Activated CD4-positive, alpha-beta T cell treated with anti-CD3 and anti-CD28 coated beads, Interleukin-2, amount 10 ng/mL, durations not matched to agents 7 days and 5 days (primary cell): ENCODE data around the gene MRM1. TPM values are rescaled to one million over a fixed set of nuclear protein-coding genes. Genes with fewer than 3 reads are reported as not detected.
A peak's percentile ranks its signal among the peaks of the same experiment; 100 is the strongest.

ENCODE experiments used
- CTCF ChIA-PET: fragments of 350-600 bp; sonication (Branson Sonifier 250); formaldehyde crosslinking; loops from one replicate; lab custom pipeline; 2021; ENCODE audit warnings: antibody characterized with exemption; lab: Charles Lee
- POLR2A ChIA-PET: fragments of 350-600 bp; sonication (Branson Sonifier 250); formaldehyde crosslinking; loops from one replicate; lab custom pipeline; 2021; ENCODE audit warnings: antibody characterized with exemption; lab: Charles Lee
- DNase-seq: peaks from one replicate; pipeline ENCODE4 v3.0.0-alpha.2; 2020
- H3K27ac Mint-ChIP-seq: one replicate; pipeline ENCODE4 v1.8.0; 2021; ENCODE audit warnings: mild to moderate bottlenecking, moderate library complexity, mixed read lengths
- H3K27me3 Mint-ChIP-seq: one replicate; pipeline ENCODE4 v1.8.0; 2021; ENCODE audit warnings: mixed read lengths
- H3K36me3 Mint-ChIP-seq: one replicate; pipeline ENCODE4 v1.8.0; 2021; ENCODE audit warnings: low read depth, mixed read lengths
- H3K4me1 Mint-ChIP-seq: one replicate; pipeline ENCODE4 v1.8.0; 2021; ENCODE audit warnings: mixed read lengths
- H3K4me3 Mint-ChIP-seq: one replicate; pipeline ENCODE4 v1.8.0; 2021; ENCODE audit warnings: mild to moderate bottlenecking, moderate library complexity, mixed read lengths
- H3K9me3 Mint-ChIP-seq: one replicate; pipeline ENCODE4 v1.8.0; 2021; ENCODE audit warnings: mixed read lengths
- total RNA-seq, 2 experiments: library from RNA; stranded (reverse); gene quantifications; one replicate each; pipeline ENCODE4 v1.2.3, GENCODE V29; 2021

Gene MRM1
- total RNA-seq, 2 experiments from 2014 or later = 6.8 to 8.6 TPM

DNA sequence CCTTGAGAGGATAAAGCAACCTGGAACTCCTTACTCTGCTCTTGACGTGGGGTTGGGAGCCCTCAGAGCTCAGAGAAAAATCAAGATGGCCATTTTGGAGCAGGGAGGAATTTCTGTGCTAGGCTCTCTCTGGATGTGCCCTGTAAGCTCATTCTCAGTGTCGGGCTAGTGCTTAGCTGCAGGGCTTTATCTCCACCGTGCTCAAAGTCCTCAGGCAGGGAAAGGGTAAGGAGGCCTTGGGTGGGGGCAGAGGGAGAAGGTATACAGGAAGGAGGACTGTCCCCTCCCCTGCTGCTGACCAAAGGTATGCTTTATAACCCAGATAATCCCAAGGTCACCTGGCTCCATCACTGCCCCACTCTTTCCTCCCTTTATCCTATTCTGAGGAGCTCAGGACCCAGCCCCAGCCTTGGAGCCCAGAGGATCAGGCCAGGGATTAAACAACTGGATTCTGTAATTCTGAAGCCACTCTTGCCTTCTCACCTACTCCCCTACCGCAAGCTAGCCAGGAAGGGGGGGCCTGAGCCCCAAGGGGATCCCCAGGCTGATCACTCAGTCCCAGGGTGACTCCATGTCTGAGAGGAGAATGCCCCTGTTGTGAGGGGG is 8.6 kb upstream of the MRM1 start:
- Mint-ChIP-seq H3K9me3 (no peaks in the 10 kb centered on the region), H3K4me3 (peak overlapping the region; percentile 62), H3K27me3 (no peaks in the 10 kb centered on the region), H3K4me1 (peaks cover 34% of the 10 kb centered on the region), H3K36me3 (peaks cover 14% of the 10 kb centered on the region), H3K27ac (no peak overlapping the region)
- POLR2A ChIA-PET = interaction anchor here (0.5 to 1.5 kb wide), 2 partner anchors 9 to 105 kb away, joined by 3 to 8 read pairs; partner anchors contain the start of gene MRM1
- DNase-seq = no peak
- CTCF ChIA-PET = interaction anchor here (0.6 to 2.9 kb wide), 4 partner anchors 9 to 93 kb away, joined by 3 to 14 read pairs (median 6); partner anchors contain the start of gene MRM1

DNA sequence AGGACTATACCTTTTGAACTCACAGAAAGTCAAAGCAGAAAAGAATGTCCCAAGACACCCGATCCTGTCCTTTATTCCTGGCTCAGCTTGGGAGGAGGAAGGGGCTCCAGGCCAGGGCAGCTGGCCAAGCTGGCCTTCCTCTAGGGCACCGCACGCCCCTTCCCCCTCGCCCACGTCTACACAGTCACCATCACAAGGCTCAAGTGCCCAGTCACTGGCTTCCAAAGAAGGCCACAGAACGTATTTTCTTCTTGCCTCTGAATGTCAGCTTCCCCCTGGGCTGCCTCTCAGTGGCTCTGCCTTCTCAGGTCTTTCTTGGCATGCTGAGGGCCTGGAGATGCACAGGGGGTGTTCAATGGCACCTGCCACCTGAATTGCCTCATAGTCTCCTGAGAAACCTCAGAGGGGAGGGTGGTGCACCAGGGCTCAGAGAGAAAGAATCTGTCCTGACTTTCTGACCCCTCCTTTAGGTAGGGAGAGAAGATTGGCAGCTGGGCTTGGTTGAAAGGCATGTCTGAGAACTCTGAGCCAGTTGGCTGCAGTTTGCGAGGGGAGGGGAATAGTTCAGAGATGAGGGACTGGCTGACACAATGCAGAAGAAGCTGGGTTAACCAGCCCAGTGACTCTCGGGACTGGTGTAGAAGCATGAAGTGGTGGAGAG is 7.6 kb upstream of the MRM1 start:
- H3K4me3 Mint-ChIP-seq = no peak overlapping the region
- CTCF ChIA-PET = interaction anchor here (0.5 to 2.9 kb wide), 3 partner anchors 10 to 1015 kb away, joined by 3 to 14 read pairs (median 7); no protein-coding TSS in a partner anchor

DNA sequence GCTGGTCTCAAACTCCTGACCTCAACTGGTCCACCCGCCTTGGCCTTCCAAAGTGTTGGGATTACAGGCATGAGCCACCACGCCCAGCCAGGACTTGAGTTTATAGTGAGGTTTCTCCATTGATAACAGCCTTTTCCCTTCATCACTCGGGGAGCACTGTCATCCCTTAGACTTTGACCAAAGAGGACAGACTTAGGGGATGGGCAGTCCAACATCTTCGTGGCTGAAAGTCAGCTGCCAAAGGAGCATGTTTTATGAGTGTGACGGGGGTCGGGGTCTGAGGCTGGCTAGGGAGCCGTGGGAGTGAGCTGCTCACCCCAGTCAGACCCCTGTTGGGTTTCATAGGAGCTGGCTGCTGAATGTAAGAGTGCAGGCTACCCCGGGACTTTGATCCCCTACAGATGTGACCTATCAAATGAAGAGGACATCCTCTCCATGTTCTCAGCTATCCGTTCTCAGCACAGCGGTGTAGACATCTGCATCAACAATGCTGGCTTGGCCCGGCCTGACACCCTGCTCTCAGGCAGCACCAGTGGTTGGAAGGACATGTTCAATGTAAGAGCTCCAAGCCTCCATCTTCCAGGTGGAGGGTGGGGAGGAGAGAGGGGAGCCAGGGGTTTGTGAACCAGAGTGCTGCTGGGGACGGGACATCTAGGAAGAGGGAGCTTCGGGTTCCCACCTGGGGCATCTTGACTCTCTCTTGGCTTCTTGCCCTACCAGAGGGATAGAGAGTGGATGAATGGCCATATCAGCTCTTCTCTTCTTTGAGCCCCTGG is 6.6 kb upstream of the MRM1 start:
- POLR2A ChIA-PET = no interaction called here
- no peak for DNase-seq
- no peak overlapping the region for H3K27ac Mint-ChIP-seq
- no peaks in the 10 kb centered on the region for H3K27me3 Mint-ChIP-seq
- no peaks in the 10 kb centered on the region for H3K9me3 Mint-ChIP-seq
- peaks cover 5% of the 10 kb centered on the region for H3K36me3 Mint-ChIP-seq
- CTCF ChIA-PET = interaction anchor here (1.2 to 2.9 kb wide), 3 partner anchors 9 to 29 kb away, joined by 3 to 14 read pairs (median 3); no protein-coding TSS in a partner anchor
- no peak overlapping the region for H3K4me3 Mint-ChIP-seq
- peaks cover 26% of the 10 kb centered on the region for H3K4me1 Mint-ChIP-seq

More for the DNA sequence above, 7.6 kb upstream of the MRM1 start:
- no peak overlapping the region for H3K27ac Mint-ChIP-seq
- H3K4me1 Mint-ChIP-seq = peaks cover 34% of the 10 kb centered on the region
- POLR2A ChIA-PET = no interaction called here
- no peak for DNase-seq
- peaks cover 11% of the 10 kb centered on the region for H3K36me3 Mint-ChIP-seq
- H3K27me3 Mint-ChIP-seq = no peaks in the 10 kb centered on the region
- no peaks in the 10 kb centered on the region for H3K9me3 Mint-ChIP-seq

DNA sequence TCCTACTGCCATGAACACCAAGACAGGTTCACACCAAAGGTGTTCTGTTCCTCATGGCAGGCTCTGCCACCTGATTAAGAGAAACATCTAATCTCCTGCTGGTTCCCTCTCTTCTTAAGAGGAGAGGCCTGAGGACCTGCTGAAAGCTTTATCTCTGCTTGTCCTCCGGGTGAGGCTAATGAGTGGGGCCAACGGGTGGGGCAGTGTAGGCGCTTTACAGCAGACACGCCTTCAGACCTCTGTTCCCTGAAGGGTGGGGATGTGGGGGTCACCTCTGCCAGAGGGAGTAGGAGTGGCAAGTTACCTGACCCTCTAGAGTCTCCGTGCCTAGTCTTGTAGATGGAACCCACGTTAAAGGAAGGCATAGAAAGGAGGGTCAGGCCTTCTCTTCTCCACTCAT is 4.2 kb upstream of the MRM1 start:
- H3K27me3 Mint-ChIP-seq = no peaks in the 10 kb centered on the region
- no peak overlapping the region for H3K27ac Mint-ChIP-seq
- no peaks in the 10 kb centered on the region for H3K9me3 Mint-ChIP-seq
- ChIA-PET POLR2A (no interaction called here), CTCF (no interaction called here)
- H3K4me1 Mint-ChIP-seq = peaks cover 27% of the 10 kb centered on the region
- no peaks in the 10 kb centered on the region for H3K36me3 Mint-ChIP-seq
- no peak overlapping the region for H3K4me3 Mint-ChIP-seq
- no peak for DNase-seq

DNA sequence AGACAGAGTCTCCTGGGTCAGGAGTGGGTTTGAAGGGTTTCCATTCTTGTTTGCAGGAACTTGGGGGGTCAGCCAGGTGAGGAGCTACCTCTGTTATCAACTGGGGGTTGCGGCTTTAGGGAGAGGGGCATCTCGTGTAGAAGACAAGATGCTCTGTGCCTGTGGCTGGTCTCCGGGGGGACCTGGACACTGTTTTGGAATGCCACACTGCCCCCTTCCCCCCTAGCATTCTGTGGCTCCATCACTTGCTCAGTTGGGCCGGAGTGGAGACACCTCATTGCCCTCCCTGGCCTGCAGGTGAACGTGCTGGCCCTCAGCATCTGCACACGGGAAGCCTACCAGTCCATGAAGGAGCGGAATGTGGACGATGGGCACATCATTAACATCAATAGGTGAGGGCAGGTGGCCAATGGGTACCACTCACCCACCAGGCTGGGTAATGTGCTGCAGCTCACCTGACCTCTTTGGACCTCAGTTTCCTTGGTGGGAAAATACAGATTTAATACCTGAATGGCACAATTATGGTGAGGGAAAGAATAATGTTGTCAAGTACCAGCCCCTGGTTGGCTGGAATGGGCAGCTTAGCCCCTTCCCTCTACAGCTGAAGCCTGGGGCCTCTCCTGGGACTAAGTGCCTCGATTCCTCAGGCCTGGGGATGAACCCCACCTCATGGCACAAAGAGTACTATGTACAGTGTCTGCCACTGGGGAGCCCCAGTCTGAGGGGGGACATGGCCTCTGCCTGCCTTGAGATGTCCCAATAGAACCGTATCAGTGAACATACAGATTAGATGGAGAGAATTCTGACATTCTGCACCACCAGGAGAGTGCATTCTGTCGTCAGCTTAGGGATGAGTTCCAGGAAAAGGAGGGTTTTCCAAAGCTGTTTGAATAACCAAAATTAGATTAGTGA is 3.3 kb upstream of the MRM1 start:
- no peaks in the 10 kb centered on the region for H3K36me3 Mint-ChIP-seq
- no peak overlapping the region for H3K27ac Mint-ChIP-seq
- no peaks in the 10 kb centered on the region for H3K27me3 Mint-ChIP-seq
- no peak overlapping the region for H3K4me3 Mint-ChIP-seq
- H3K4me1 Mint-ChIP-seq = peaks cover 23% of the 10 kb centered on the region
- DNase-seq = no peak
- no peaks in the 10 kb centered on the region for H3K9me3 Mint-ChIP-seq
- POLR2A ChIA-PET = no interaction called here
- CTCF ChIA-PET = no interaction called here

DNA sequence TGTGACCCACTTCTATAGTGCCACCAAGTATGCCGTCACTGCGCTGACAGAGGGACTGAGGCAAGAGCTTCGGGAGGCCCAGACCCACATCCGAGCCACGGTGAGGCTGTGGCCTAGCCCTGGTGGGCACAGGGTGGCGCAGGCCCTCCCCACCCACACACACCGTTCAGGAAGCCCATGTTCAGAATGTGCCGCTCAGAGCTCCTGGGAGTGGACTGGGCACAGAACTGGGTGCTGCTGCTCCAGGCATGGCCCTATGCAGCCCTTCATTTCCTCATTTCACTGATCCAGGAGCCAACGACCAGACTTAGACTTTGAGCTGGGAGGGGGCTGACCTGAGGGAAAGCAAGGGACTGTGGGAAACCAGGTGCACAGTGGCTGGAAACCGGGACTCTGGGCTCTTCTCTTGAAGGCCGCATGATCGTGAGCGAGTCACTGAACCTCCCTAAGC is 2.4 kb upstream of the MRM1 start:
- H3K9me3 Mint-ChIP-seq = no peaks in the 10 kb centered on the region
- POLR2A ChIA-PET = no interaction called here
- H3K36me3 Mint-ChIP-seq = no peaks in the 10 kb centered on the region
- no peak overlapping the region for H3K4me3 Mint-ChIP-seq
- DNase-seq = no peak
- no peak overlapping the region for H3K27ac Mint-ChIP-seq
- no peaks in the 10 kb centered on the region for H3K27me3 Mint-ChIP-seq
- CTCF ChIA-PET = interaction anchor here (0.6 kb wide), 1 partner anchor 481 kb away, joined by 3 read pairs; no protein-coding TSS in a partner anchor
- H3K4me1 Mint-ChIP-seq = peaks cover 24% of the 10 kb centered on the region

DNA sequence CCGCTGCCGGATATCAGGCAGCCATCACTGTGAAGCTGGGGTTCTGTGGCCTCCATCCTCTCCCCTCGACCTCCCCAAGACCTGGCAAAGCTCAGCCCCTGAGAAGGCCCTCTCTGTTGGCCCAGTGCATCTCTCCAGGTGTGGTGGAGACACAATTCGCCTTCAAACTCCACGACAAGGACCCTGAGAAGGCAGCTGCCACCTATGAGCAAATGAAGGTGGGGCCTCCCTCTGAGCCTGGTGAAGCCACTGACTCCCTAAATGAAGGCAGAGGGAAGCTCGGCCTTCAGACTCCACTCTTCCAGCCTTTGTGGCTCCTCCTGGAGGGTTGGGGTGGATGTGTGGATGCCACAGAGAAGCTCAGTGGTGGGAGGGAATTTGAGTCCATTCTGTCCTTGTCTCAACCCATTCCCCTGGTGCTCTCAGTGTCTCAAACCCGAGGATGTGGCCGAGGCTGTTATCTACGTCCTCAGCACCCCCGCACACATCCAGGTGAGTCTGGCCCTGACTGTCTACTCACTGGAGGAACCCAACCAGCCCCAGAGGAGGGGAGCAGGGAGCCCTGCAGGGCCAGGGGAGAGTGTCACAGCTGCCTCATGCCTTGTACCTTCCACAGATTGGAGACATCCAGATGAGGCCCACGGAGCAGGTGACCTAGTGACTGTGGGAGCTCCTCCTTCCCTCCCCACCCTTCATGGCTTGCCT is 1.7 kb upstream of the MRM1 start:
- DNase-seq = no peak
- H3K9me3 Mint-ChIP-seq = no peaks in the 10 kb centered on the region
- CTCF ChIA-PET = no interaction called here
- H3K36me3 Mint-ChIP-seq = no peaks in the 10 kb centered on the region
- no peak overlapping the region for H3K4me3 Mint-ChIP-seq
- no peaks in the 10 kb centered on the region for H3K27me3 Mint-ChIP-seq
- POLR2A ChIA-PET = no interaction called here
- no peak overlapping the region for H3K27ac Mint-ChIP-seq
- H3K4me1 Mint-ChIP-seq = peaks cover 30% of the 10 kb centered on the region

DNA sequence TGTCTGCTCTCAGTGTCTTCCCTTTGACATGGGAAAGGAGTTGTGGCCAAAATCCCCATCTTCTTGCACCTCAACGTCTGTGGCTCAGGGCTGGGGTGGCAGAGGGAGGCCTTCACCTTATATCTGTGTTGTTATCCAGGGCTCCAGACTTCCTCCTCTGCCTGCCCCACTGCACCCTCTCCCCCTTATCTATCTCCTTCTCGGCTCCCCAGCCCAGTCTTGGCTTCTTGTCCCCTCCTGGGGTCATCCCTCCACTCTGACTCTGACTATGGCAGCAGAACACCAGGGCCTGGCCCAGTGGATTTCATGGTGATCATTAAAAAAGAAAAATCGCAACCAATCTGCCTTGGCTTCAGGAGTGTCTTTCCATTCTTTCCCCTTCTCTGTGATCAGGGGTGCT is 918 bp upstream of the MRM1 start:
- no peak for DNase-seq
- Mint-ChIP-seq H3K4me1 (peaks cover 36% of the 10 kb centered on the region), H3K4me3 (peak overlapping the region; percentile 79), H3K27ac (peak overlapping the region; percentile 94), H3K9me3 (no peaks in the 10 kb centered on the region), H3K27me3 (no peaks in the 10 kb centered on the region), H3K36me3 (peaks cover 2% of the 10 kb centered on the region)
- CTCF ChIA-PET = interaction anchor here (0.7 kb wide), 1 partner anchor 54 kb away, joined by 3 read pairs; no protein-coding TSS in a partner anchor
- POLR2A ChIA-PET = no interaction called here

DNA sequence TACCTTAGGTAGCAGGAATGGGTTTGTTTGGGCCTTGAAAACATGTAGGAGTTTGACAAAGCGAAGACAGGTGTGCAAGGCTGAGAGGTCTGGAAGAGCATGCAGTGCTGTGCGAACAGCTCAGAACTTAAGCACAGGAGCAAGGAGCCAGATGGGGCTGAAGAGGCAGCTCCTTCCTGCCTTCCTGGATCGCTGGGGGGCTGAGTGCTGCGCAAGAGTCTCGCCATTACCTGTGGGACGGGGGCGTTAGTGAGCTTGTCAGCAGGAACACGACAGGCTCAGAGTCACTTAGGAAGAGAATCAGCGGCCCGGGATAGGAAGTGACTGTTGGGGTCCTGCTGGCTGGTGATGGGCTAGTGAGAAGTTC is 464 bp upstream of the MRM1 start:
- H3K9me3 Mint-ChIP-seq = no peaks in the 10 kb centered on the region
- ChIA-PET CTCF (interaction anchor here (0.7 to 3.6 kb wide), 5 partner anchors 8 to 772 kb away, joined by 3 to 14 read pairs (median 3); no protein-coding TSS in a partner anchor), POLR2A (interaction anchor here (1.4 kb wide), 1 partner anchor 8 kb away, joined by 8 read pairs; no protein-coding TSS in a partner anchor)
- no peaks in the 10 kb centered on the region for H3K27me3 Mint-ChIP-seq
- H3K36me3 Mint-ChIP-seq = peaks cover 5% of the 10 kb centered on the region
- peak; percentile 48 for DNase-seq
- peaks cover 40% of the 10 kb centered on the region for H3K4me1 Mint-ChIP-seq
- H3K4me3 Mint-ChIP-seq = peak overlapping the region; percentile 79
- peak overlapping the region; percentile 94 for H3K27ac Mint-ChIP-seq

DNA sequence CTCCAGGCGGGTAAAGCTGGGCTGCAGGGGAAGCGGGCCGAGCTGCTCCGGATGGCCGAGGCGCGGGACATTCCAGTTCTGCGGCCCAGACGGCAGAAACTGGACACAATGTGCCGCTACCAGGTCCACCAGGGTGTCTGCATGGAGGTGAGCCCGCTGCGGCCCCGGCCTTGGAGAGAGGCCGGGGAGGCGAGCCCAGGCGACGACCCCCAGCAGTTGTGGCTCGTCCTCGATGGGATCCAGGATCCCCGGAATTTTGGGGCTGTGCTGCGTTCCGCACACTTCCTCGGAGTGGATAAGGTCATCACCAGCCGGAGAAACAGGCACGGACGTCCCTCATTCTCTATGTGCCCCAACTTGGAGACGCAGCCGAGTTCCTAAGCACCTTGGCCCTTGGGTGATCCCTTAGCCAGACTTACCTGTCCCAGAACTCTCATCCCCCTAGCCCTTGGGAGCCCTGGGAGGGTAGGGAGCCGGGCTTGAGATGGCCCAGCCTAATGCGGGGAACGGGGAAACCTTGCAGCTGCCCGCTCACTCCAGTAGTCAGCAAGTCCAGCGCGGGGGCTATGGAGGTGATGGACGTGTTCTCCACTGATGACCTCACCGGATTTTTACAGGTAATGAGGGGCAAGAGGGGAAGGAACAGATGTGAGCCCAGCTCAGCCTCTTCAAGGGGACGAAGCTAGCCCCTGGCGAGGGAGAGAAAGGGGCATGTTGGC is 806 bp downstream of the MRM1 start:
- H3K36me3 Mint-ChIP-seq = peaks cover 5% of the 10 kb centered on the region
- peak; percentile 18 for DNase-seq
- ChIA-PET POLR2A (interaction anchor here (0.7 to 1.4 kb wide), 2 partner anchors 10 to 15 kb away, joined by 3 to 8 read pairs; no protein-coding TSS in a partner anchor), CTCF (interaction anchor here (0.5 to 3.6 kb wide), 26 partner anchors 8 to 852 kb away, joined by 3 to 14 read pairs (median 3); no protein-coding TSS in a partner anchor)
- H3K4me1 Mint-ChIP-seq = peaks cover 42% of the 10 kb centered on the region
- H3K27me3 Mint-ChIP-seq = no peaks in the 10 kb centered on the region
- H3K9me3 Mint-ChIP-seq = no peaks in the 10 kb centered on the region
- H3K27ac Mint-ChIP-seq = peak overlapping the region; percentile 94
- peak overlapping the region; percentile 79 for H3K4me3 Mint-ChIP-seq
